H54 (cell line): Measurements from ENCODE around the gene SRCIN1.

Experiments
- DNase-seq: peaks from one replicate; pipeline ENCODE4 v3.0.0; 2011; ENCODE audit warnings: low spot score, mixed read lengths; ENCODE audit not compliant: insufficient read length
- FAIRE-seq: peaks from 3 replicates; lab custom pipeline; 2011; peaks lifted over from hg19 to GRCh38; lab: Jason Lieb, UNC
- POLR2A ChIP-seq: IDR thresholded peaks from 2 replicates; pipeline ENCODE4 v1.6.1; 2011; ENCODE audit warnings: low read depth, mild to moderate bottlenecking, low read length

Gene SRCIN1

DNA sequence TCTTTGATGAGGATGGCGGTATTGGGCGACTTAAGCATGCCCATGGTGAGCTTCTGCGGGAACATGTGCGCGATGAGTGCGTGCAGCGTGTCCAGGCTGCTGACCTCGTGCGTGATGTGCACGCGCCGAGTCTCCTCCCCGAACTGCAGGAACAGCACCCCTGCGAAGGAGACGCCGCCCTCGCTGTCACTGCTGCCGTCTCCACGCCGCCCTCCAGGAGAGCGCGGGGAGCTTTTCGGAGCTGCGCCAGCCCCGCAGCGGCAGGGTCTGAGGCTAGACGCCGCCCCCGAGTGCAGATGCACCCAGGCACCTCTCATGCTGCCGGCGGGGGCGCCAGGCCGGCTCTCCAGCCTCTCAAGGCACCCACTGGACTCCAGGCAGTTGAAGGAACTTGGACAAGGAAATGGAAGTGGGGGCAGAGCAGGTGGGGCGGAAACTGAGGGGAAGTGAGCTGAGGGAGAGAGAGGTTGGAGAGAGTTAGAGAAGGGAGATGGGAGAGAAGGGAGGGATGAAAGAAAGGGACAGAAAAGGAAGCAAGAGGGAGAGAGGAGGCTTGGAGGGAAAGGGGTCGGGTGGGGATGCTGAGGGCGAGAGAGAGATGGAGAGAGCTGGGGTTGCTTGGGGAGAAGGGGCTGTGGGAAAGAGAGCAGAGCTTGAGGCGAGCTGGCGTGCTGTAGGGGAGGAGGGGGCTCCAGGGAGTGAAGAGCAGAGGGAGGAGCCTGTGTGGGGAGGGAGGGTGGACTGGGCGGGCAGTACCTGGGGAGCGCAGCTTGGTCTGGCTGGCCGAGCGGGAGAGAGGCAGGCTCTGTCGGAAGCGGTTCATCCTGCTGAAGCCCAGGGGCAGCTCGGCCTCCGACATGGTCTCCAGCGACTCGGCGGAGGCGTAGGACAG lies 42.1 kb downstream of the SRCIN1 start:
- FAIRE-seq (no peak), DNase-seq (no peak)
- TF ChIP-seq POLR2A: no peak

DNA sequence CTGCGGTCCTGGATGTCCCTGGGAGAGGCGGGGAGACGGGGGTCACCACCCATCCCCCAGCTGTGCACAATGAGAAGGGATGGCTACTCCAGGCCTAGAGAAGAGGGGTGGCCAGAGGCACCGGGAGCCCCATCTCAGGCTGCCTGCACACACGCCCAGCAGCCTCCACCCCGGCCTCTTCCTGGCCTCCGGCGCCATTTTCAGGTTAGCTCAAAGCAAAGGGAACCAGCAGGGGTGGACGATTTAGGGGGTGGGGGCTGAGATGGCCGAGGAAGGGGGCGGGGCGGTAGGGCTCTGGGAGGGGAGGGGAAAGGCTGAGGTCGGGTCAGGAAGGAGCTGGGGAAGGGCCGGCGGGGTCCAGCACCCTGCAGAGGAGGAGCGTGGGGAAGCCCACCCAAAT lies 42.8 kb downstream of the SRCIN1 start:
- no peak for TF ChIP-seq POLR2A
- DNase-seq (no peak), FAIRE-seq (no peak)

DNA sequence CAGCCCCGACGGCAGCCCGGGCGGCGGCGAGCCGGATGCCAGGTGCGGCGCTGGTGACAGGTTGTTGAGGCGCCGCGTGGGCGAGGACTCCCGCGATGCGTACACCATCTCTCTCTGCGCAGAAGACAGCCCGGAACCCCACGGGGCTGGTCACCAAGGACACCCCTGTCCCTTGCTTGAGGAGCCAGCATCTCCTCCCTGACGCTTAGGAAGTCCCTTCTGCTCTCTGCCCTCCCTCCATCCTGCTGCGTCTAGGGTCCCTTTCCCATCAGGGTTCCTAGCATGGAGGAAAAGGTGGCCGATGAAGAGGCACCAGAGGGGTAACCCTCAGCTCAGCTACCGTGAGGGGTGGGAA lies 43.6 kb downstream of the SRCIN1 start:
- no peak for DNase-seq
- no peak for FAIRE-seq
- no peak for TF ChIP-seq POLR2A

DNA sequence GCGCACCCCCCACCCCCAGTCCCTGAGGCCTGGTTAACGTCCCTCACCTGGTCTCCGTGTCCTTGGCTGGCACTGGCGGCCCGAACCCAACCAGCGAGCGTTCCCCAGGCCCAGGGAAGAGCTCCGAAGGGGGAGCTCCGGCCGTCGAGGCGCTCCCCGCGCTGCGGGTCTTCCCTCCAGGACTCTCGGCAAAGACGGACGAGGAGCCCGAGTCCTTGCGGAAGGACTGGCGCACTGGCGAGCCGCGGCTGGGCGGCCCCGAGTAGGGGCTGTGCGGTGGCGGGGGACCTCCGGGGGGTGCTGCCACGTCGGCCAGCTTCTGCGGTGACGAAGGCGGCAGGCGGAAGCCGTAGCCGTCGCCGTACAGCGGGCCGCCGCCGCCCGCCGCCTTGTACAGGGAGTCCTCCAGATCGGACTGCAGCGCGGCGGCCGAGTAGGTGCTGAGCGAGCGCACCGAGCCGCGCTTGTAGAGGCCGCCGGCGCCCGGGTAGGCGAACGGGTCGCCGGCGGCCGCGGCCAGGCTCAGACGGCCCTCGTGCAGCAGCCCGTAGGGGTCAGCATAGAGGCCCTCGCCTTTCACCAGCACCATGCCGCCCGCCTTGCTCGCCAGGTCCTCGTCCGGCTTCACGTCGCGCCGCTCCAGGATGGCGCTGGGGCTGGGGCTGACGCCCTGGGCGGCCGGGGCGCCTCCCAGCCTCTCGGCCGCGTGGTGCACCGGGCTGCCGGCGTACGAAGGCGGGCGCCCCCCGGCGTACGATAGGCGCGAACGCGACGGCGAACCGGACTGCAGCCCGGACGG lies 44.1 kb downstream of the SRCIN1 start:
- no peak for DNase-seq
- FAIRE-seq: no peak
- no peak for TF ChIP-seq POLR2A

DNA sequence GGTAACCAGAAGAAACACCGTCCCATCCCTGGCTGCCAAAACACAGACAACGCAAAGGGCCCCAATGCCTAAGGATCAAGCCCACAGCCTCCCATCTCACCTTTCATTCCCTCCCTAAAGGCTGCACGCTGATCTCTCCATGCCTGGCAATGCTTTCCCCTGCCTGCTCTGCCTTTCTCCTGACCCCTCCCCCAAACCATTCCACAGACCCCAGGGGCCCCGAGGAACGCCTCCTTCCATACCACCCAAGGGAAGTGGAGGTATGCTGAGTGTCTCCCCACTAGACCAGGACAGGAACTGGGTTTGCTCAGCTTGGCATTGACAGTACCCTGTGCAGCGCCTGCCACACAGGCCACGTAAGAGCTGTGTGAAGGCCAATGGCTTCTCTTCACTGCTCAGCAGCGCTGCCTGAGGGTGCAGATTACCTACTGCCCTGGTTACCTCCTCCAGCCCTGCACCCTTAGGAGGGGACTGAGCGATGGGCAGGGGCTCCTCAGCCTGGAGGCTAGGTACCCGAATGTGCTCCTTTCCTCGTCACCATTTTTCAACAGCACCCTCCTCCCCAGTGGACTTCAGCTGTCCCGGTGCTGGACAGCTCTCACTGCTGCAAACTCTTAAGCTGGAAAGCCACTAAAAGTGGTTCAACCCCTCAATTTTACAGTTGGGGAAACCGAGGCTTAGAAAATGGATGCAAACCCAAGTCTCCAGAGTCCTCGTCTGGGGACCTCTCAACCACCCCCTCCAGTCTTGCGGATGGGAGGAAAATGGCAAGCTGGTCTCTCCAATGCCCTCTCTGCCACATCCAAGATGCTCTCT lies 45.0 kb downstream of the SRCIN1 start:
- no peak for TF ChIP-seq POLR2A
- FAIRE-seq: no peak
- DNase-seq: no peak

DNA sequence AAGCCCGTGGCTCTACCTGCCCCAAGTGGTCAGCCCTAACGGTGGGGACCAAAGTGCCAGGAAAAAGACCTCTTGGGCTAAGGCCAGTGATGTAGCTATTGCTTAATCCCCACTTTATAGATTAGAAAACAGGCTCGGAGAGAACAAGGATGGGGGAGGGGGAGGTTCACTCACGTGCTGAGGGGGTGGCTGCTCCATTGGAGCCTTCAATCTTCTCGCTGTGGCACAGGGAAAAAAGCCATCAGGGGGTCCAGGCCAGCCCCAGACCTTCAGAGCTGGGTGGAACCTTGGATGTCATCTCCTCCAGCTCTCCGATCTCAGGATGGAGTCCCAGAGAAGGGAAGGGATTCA lies 45.9 kb downstream of the SRCIN1 start:
- DNase-seq: no peak
- no peak for FAIRE-seq
- no peak for TF ChIP-seq POLR2A

DNA sequence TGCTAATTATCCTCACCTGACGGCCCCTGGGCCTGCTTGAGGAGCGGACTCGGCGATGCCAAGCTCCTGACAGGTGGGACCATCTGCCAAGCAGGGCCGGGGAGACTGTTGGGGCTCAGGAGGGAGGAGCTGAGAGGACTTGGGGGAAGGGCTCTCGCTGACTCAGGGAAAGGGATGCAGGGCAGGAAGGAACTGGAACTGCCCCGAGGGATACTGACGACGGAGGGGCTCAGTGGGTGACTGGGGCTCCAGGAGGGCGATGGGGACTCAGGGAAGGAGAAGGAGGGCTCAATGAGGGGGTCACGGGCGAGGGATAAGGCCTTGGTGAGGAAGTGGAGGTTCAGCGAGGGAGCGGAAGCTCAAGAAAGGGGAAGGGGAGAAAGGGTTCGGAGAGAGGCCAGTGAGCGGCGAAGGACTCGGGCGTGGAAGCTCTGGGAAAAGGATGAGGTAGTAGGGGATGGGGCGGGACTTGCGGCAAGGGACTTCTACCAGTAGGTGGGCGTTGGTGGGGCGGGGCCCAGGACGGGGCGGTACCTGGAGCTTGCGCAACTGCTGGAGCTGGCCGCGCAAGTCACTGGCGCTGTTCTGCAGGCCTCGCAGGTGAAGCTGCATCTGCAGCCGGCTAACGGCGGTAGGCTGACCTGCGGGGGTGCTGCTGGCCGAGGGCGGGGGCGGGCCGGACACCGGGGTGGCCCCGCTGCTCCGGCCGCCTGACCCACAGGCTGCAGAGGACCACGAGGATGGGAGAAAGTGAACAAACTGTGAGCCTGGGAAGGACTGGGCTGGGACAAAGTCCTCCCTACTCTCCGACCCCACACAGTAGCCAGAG lies 46.5 kb downstream of the SRCIN1 start:
- FAIRE-seq: no peak
- no peak for DNase-seq
- TF ChIP-seq POLR2A: no peak

DNA sequence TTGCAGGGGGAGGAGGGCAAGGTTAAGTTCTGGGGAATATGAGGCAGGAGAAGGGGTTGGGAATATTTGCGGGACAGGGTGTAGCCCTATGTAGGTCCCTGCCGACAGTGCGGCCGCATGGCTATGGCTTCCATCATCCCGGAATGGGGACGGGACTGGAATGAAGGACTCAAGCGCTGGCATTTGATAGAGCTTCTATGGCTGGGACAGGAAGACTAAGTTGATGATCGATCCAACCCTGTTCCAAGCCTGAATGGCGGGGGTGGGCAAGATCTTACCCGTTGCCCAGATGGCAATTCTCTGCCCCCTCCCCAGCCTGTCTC lies 47.1 kb downstream of the SRCIN1 start:
- DNase-seq (no peak), FAIRE-seq (no peak)
- TF ChIP-seq POLR2A: no peak

DNA sequence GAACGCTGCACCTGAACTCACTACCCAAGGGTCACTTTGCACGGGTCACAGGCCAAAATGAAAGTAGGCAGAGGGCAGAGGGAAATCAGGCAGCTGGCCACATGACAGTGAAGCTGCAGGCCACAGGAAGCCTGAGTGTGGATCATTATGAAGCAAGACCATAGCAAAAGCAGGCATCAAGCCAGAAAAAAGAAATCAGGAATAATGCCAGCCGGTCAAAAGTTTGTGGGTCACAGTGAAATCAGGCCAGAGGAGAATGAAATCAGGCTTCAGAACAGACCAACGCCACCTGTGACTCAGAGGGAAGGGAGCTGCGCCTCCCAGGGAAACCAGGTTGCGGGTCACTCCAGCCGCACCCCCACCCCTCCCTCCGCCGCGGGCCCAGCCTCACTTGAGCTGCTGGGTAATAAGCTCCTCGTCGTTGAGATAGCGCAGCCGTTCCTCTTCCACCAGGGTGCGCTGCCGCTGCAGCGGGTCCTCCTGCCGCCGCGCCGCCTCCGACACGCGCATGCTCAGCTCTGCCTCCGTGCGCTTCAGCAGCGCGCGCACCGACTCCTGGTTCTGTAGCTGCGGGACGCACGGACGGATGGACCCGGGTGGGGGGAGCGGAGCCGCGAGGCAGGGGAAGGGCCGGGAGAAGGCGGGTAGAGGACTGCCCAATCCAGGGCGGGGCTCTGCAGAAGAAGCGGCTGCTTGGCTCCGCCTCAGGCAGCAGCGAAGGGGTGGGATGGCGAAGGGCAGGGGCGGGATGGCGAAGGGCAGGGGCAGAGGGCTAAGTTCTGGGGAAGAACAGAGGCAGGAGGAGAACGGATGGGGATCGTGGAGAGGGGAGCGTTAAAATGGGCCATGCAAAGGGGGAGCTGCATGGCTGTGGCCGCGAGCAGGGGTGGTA lies 47.7 kb downstream of the SRCIN1 start:
- DNase-seq (peak; percentile 99), FAIRE-seq (no peak)
- no peak; the same call in 1 of the 2 replicates for TF ChIP-seq POLR2A

DNA sequence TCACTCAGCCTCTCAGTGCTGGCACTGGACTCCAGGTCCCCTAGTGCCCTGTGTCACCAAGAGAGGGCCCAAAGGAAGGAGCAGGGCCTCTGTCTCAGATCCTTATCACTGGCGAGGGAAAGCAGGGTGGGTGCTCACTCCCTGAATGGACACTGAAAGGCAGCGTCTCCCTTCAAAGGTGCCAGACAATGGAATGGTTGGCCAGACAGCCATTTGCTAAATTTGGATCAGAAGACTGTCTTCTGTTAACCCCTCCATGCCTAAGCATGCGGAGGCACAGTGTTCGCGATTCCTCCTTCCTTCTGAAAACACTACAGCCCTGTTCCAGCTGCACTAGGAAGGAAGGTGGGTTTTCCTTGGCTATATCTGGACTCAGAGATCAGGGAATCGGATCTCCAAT lies 48.4 kb downstream of the SRCIN1 start:
- no peak for TF ChIP-seq POLR2A
- no peak for FAIRE-seq

DNA sequence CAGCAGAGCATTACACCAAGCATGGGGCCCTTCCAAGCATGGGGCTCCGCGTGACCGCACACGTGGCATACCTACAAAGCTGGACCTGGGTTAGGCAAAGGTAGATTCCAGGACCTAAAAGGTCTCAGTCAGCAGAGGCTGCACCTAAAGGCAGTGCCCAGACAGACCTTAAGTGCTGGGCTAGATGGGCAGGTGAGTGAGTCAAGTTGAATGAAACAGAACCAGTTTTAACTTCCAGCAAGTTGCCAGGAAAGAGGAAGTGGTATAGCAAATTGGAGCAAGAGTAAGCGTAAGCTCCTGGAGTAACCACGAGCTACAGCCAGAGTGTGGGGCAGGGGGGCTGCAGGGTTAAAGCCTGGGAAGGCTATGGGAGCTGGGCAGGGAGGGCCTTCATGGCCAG lies 49.5 kb downstream of the SRCIN1 start:
- no peak for TF ChIP-seq POLR2A
- DNase-seq: no peak
- FAIRE-seq: no peak

More for the DNA sequence above, 48.4 kb downstream of the SRCIN1 start:
- DNase-seq: no peak

DNA sequence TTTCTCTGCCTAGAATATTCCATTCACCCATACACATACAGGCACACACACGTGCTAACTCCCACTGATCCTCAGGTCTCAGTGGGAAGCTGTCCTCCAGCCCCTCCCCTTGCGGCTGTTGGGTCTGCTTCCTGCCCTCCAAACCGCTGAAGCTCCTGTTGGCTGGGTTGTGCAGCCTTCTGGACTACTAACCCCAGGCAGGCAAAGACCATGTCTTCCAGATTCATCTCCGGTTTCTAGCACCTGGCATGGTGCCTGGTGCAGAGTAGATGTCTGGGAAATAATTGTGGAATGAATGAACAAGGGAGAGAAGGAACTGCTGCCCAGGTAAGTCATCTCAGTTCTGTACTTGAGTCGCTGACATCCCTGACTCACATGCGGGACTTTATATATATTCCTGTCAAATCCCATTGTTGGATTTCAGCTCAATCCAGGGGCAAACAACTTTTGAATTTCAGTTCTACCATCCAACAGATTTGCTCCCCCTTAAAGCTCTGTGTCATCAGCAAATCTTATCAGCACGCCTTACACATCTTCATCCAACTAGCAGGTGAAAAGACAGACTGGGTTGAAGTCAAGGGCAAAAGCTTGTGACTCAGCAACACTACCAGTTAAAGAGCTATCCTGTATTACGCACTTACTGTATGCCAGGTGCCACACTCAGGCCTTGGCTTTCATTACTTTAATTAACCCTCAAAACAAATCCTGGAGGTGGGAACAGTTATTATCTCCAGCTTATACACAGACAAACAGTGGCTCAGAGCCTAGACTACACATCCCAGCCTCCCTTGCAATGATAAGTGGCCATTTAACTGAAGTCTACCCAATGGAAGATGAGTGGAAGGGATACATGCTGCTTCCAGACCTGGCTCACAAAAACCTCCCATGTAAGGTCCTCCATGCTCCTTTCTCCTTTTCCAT lies 51.1 kb downstream of the SRCIN1 start:
- no peak for DNase-seq
- no peak for FAIRE-seq
- TF ChIP-seq POLR2A: no peak
